ENCODE measurements around the gene POU3F1. TPM values are rescaled to one million over a fixed set of nuclear protein-coding genes. Genes with fewer than 3 reads are reported as not detected.

POU3F1 gene
- total RNA-seq, 2 experiments from 2014 or later, result 0.13 TPM; not detected in 1

GRCh38 chr1:38009841-38010180, 36.8 kb downstream of the POU3F1 start:
- intact Hi-C loops (cut with micrococcal nuclease; ENCODE audit: unreplicated experiment), result loop anchor here (10.0 kb wide), 1 partner anchor 315 kb away; the partner anchor contains the start of gene CDCA8
- no peak overlapping the region for H3K4me3 ChIP-seq (ENCODE audit: low read depth, low read length, poor library complexity, severe bottlenecking)
- no peaks in the 10 kb centered on the region for H3K9me2 ChIP-seq (ENCODE audit: insufficient read depth, low read length)
- H4K20me1 ChIP-seq (ENCODE audit: insufficient read depth, low read length), result peaks cover 8% of the 10 kb centered on the region
- BruUV-seq (replicated peaks), result no TSS peak
- CTCF ChIA-PET (ENCODE audit: unreplicated experiment), result no interaction called here
- peaks cover 22% of the 10 kb centered on the region for H3K4me1 ChIP-seq (ENCODE audit: insufficient read depth, low read length, poor library complexity, severe bottlenecking)
- H3K27ac ChIP-seq (ENCODE audit: low read depth, low read length, poor library complexity, severe bottlenecking), result no peak overlapping the region
- H3K9me3 ChIP-seq (ENCODE audit: low read length), result no peaks in the 10 kb centered on the region
- POLR2A ChIA-PET, result no interaction called here
- H3K4me2 ChIP-seq (ENCODE audit: low read length), result no peak overlapping the region
- peaks cover 5% of the 10 kb centered on the region; the same call in 1 of the 2 replicates for H3K36me3 ChIP-seq (ENCODE audit: insufficient read depth, low read length)
- no peak overlapping the region for H2AFZ ChIP-seq (ENCODE audit: low read length)
- no peak for DNase-seq (ENCODE audit: low spot score)
- TF ChIP-seq, protein P1, sequence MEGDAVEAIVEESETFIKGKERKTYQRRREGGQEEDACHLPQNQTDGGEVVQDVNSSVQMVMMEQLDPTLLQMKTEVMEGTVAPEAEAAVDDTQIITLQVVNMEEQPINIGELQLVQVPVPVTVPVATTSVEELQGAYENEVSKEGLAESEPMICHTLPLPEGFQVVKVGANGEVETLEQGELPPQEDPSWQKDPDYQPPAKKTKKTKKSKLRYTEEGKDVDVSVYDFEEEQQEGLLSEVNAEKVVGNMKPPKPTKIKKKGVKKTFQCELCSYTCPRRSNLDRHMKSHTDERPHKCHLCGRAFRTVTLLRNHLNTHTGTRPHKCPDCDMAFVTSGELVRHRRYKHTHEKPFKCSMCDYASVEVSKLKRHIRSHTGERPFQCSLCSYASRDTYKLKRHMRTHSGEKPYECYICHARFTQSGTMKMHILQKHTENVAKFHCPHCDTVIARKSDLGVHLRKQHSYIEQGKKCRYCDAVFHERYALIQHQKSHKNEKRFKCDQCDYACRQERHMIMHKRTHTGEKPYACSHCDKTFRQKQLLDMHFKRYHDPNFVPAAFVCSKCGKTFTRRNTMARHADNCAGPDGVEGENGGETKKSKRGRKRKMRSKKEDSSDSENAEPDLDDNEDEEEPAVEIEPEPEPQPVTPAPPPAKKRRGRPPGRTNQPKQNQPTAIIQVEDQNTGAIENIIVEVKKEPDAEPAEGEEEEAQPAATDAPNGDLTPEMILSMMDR (conservative IDR thresholded peaks at IDR 0.05; ENCODE audit: low read length), result no peak
- no peak for TF ChIP-seq EZH2phosphoT487 (IDR thresholded peaks at IDR 0.05; ENCODE audit: borderline replicate concordance, low read depth, low read length)
- H3K79me2 ChIP-seq (ENCODE audit: insufficient read depth, low read depth, low read length), result peaks cover 23% of the 10 kb centered on the region

DNA sequence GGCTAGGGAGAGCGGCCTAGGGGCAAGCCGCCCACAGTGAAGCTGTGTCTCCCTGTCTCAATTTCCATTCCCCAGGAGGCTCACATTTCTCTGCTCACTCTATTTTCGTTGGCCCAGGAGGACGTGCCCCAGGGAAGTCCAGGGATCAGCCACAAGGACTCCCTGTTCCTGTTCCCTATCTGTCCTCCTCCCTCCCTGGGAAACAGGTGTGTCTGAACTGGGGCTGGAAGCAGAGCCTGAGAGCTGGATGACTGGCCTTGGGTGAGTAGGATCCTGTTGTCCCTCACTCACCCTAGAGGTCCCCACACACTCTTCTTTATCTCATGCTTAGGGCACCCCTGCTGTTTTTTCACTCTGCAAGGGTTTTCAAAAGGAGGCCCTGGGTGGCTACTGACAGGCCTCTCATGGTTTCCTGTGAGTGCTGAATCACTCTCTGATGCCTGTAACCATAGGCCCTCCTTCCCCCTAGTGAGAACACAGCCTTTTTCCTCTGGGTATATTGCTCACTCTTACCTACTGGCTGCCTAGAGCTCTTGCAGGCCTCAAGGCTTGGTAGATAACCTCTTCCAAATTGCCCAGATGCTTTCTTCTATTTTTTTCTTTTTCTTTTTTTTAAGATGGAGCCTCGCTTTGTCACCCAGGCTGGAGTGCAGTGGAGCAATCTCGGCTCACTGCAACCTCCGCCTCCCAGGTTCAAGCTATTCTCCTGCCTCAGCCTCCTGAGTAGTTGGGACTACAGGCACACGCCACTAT, 37.3 kb downstream of the POU3F1 start:
- no peak for DNase-seq (ENCODE audit: low spot score)
- intact Hi-C loops (cut with micrococcal nuclease; ENCODE audit: unreplicated experiment), result no loop called here
- no peaks in the 10 kb centered on the region for H3K9me3 ChIP-seq (ENCODE audit: low read length)
- no peak overlapping the region for H2AFZ ChIP-seq (ENCODE audit: low read length)
- H3K79me2 ChIP-seq (ENCODE audit: insufficient read depth, low read depth, low read length), result peaks cover 17% of the 10 kb centered on the region
- peaks cover 4% of the 10 kb centered on the region; the same call in 1 of the 2 replicates for H3K36me3 ChIP-seq (ENCODE audit: insufficient read depth, low read length)
- peaks cover 8% of the 10 kb centered on the region for H4K20me1 ChIP-seq (ENCODE audit: insufficient read depth, low read length)
- TF ChIP-seq, protein P1 (conservative IDR thresholded peaks at IDR 0.05; ENCODE audit: low read length), result no peak
- no peak for TF ChIP-seq EZH2phosphoT487 (IDR thresholded peaks at IDR 0.05; ENCODE audit: borderline replicate concordance, low read depth, low read length)
- no peak overlapping the region for H3K4me2 ChIP-seq (ENCODE audit: low read length)
- BruUV-seq (replicated peaks), result no TSS peak
- H3K9me2 ChIP-seq (ENCODE audit: insufficient read depth, low read length), result no peaks in the 10 kb centered on the region
- CTCF ChIA-PET (ENCODE audit: unreplicated experiment), result no interaction called here
- peaks cover 23% of the 10 kb centered on the region for H3K4me1 ChIP-seq (ENCODE audit: insufficient read depth, low read length, poor library complexity, severe bottlenecking)
- POLR2A ChIA-PET, result no interaction called here
- H3K27ac ChIP-seq (ENCODE audit: low read depth, low read length, poor library complexity, severe bottlenecking), result no peak overlapping the region
- no peak overlapping the region for H3K4me3 ChIP-seq (ENCODE audit: low read depth, low read length, poor library complexity, severe bottlenecking)
